Mesenteric fat pad (tissue), 1 donor: ENCODE measurements around the gene CHST11. TPM values are rescaled to one million over a fixed set of nuclear protein-coding genes. Genes with fewer than 3 reads are reported as not detected.
"Not testable (repeated sequence)": the region's sequence is repeated elsewhere in the genome, so short reads cannot be mapped to it uniquely, and the experiment has no call there.

Experiments used
- DNase-seq: peaks from one replicate; pipeline ENCODE4 v3.0.0-alpha.2; 2020; ENCODE audit warnings: low spot score
- total RNA-seq: library from RNA; stranded (reverse); fragmentation: NEBNext Ultra II Directional; extraction: Animal tissue kit (Norgen Biotek cat#: 25700); gene quantifications from one replicate; pipeline ENCODE4 v1.2.1, GENCODE V29; 2021
- donor health status: DM: yes; HTN: yes; CAD: no.

Gene CHST11
- total RNA-seq, 1 donor from 2014 or later, result 15.4 TPM

DNA sequence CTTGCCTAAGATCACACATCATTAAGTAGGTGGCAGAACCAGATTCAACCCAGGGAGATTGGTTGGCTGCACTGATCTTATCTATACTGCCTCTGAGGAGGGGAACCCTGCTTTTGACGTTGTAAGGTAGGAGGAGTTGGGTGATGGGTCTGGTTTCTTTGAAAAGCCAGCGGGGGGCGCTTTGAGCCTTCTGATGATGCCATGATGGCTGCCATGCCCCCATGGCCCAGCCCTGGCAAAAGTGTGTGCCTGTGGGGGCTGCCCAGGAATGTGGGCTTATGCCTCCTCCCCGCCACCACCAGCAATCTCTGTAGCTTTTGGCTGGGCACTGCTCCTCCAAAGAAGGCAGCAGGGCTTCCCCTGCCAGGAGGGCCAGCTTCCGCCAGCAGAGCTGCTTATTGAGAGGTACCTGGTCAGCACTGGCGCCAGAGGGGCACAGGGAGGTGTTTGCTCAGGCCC is 277.0 kb downstream of the CHST11 start:
- no peak for DNase-seq

DNA sequence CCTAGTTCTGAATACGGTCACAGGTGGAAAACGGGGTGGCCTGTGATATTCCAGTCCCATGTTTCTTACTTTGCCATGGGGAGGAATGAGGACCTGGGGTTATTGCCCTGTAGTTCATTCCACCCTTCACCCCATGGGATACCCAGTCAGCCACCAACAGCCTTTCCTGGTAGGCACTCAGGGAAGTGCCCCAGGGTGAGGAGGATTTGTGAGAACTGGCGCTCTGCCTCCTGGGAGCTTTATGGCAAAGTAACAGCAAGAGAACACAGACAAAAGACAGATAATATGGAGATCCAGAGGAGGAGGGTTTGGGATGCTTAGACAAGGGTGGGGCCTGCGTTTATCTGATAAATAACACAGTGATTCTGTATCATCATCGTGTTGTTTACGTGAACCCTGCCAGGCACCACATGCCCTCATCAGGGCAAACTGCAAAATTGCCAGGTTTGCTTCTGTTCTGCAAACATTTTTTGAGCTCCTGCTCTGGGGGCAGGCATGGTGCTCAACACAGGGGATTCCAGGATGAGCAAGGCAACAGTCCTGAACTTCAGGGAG is 277.9 kb downstream of the CHST11 start:
- no peak for DNase-seq

DNA sequence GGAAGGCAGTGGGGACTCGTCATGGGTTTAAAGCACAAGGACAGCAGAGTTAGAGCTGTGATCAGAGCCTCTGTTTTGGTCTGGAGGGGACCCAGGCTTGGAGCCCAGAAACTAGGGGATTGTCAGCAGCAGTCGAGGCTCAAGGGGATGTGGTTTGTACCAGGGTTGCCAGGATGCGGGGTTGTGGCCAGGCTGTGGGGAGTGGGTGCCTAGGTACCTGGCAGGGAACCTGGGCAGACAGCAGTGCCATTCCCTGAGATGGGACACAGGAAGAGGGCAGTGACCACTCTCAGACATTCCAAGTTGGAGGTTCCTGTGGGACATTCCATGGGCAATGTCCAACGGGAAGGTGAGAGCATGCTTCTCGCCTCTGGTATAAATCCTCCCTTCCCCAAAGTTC is 279.1 kb downstream of the CHST11 start:
- DNase-seq, result no peak

DNA sequence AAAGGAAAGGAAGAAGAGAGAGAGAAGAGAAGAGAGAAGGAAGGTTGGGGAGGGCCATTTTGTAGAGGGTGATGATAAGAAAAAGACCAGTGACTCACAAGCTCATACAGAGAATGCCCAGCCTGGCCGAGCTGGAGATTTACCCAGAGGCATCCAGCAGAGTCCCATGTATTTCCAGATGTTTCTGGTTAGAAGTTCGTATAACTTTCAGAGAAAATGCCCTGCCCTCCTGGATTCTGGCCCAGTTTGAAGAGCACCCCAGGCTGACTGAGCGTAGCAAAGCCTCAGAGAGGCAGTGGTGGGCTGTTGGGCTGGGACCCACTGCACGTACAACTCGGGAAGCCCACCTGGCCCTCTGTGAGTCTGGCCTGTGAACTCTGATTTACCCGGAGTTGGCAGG is 279.6 kb downstream of the CHST11 start:
- no peak for DNase-seq

DNA sequence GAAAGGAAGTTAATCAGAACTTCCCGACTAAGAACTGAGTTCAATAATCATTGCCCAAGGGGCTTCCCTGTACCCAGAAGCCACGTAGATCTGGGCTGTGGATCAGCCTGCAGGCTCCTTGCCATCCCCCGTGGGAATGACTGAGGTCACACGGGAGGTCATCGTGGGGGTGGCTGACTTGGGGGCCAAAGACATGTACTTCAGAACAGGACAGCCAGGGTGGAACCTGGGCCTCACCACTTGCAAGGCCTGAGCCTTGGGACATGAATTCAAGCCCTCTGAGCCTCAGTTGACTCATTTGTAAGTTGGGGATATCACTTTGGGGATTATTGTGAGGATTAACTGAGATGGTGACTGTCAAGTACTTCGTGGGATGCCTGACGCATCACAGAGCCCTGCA is 280.4 kb downstream of the CHST11 start:
- no peak for DNase-seq

GRCh38 chr12:104737791-104738301 is 281.1 kb downstream of the CHST11 start:
- no peak for DNase-seq

GRCh38 chr12:104738331-104738730 is 281.6 kb downstream of the CHST11 start:
- no peak for DNase-seq

GRCh38 chr12:104738776-104739642 is 282.3 kb downstream of the CHST11 start:
- DNase-seq, result no peak

DNA sequence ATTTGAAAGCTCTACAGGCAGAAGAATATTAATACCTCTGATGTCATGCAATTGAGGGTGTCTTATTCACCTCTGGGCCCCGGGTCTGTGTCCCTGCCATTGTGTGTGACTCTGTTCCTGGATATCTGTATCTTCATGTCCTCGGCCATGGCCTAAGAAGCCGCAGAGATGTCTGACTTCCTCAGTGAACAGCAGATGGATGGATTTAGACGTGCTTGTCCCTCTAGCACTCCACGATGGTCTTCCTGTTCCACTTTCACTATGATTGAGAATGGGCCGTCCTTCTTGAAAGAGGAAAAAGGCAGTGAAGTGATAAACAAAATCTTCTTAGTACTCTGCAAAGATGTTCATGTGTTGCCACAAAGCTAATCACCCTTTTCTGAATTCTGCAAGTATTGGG is 283.9 kb downstream of the CHST11 start:
- DNase-seq, result no peak

DNA sequence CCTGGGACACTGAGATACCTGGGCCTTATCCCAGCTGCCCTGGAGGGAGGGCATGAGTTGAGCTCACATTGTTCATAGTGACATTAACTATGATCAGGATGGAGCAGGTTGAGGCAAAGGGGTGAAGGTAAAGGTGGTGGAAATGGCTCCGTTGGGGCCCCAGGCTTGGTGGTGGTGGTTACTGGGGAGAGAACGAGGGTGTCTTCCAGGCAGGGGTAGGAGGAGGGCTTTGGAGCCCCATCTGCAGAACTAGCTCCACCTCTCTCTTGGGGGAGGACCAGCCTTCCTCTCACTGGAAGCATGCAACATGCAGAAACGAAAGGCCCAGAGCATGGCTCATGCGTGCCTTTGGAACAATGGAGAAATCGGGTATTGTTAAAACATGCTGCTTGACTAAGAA is 284.3 kb downstream of the CHST11 start:
- DNase-seq, result no peak

GRCh38 chr12:104741497-104742367 is 285.0 kb downstream of the CHST11 start:
- DNase-seq, result no peak

DNA sequence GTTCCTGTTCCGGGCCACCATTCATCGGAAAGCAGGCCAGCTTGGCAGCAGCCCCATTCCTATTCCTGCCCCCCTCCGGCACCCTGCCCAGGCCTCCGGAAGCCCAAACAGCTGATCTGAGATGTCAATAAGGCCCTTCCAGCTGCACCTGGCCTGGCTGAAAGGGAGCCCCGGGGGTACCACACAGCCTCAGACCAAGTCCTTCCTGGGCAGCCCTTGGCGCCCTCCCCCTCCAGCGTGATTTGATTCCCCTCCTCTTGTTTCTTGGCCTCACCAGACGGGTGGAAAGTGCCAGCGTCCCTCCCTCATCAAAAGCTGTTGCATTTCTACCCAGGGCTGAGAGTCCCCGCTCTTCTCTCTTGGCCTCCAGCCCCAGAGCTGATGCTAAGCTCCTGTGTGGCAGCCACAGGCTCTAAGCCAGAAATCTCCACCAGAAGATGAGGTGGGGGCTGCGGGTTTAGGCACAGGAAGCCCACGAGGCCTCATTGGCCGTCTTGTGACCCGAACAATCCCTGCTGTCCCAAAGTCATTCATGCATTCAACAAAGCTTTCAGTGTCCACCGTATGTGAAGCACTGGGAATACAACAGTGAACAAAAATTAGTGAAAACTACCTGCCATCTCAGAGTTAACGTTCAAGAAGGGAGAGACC is 285.9 kb downstream of the CHST11 start:
- no peak for DNase-seq

DNA sequence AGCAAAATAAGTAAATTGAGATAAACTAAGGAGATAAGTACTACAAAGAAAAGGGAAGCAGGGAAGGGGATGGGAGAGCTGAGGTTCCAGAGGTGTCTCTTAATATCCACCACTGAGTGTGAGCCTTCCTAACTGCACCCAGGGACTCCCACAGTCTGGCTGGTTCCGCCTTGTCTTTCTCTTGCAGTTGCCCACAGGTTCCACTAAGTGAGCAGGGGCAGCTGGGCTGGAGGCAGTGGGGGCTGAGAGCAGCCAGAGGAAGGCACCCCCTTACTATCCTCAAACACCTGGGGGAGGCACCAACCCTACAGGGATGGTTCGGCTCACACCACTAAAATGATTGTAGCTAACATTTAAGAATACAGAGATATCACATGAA is 286.4 kb downstream of the CHST11 start:
- DNase-seq, result no peak

DNA sequence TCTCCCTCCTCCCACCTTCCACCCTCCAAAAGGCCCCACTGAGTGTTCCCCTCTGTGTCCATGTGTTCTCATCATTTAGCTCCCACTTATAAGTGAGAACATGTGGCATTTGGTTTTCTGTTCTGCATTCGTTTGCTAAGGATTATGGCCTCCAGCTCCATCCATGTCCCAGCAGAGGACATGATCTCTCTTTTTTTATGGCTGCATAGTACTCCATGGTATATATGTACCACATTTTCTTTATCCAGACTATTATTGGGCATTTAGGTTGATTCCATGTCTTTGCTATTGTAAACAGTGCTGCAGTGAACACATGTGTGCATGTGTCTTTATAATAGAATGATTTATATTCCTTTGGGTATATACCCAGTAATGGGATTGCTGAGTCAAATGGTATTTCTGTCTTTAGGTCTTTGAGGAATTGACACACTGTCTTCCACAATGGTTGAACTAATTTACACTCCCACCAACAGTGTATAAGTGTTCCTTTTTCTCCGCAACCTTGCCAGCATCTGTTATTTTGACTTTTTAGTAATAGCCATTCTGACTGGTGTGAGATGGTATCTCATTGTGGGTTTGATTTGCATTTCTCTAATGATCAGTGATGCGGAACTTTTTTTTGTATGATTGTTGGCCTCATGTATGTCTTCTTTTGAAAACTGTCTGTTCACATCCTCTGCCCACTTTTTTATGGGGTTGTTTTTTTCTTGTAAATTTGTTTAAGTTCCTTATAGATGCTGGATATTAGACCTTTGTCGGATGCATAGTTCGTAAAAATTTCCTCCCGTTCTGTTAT is 287.2 kb downstream of the CHST11 start:
- not testable (repeated sequence) for DNase-seq

DNA sequence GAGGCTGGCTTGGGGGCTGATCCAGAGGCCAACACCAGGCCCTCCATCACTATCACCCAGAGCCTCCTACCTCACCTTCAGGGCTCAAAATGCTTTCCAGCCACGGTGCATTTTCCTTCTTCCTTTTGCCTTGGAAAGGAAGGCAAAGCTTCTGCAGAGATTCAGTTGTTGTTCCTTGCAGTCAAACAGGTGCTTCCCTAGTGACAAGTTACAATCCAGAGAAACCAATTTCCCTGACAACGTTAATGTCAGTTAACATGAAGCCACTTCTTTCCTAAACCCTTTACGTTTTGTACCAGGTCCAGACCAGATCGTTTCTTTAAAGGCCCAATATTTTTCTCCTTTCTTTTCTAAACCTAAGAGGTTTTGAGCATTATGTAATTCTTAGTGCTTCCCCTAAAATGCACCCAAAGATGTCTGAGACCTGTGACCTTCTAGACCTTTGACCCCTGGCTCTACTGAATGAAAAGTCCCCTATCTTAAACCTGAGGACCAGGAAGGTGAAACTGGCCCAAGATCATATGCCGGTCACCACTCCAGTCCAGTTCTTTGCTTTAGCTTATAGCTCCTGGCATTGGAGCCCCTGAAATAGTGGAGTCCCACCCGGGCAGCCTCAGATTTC is 289.8 kb downstream of the CHST11 start:
- DNase-seq, result no peak

GRCh38 chr12:104747330-104747729 is 290.6 kb downstream of the CHST11 start:
- DNase-seq, result no peak

- no peak for DNase-seq
Measured at GRCh38 chr12:104747955-104748354, 291.2 kb downstream of the CHST11 start.

- no peak for DNase-seq
Measured at GRCh38 chr12:104748356-104748755, 291.6 kb downstream of the CHST11 start.

GRCh38 chr12:104748790-104749189 is 292.0 kb downstream of the CHST11 start:
- no peak for DNase-seq

DNA sequence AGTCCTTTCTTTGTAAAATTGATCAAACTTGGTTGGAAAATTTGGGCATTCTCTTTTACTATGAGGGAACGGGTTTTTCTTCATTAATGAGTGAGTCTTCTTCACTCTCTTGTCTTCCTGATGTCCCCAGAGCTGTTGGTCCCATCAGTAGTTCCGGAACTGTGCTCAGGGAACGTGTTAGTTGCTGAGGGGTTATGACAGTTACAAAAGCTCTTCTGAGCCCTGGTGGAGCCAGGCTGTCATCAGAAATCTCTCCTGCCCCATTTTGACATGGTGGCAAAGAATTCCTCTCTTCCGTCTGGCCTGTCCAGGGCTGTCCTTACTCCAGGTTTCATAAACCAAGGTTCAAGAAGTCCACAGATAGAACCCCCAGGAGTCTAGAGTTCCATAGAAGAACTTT is 292.8 kb downstream of the CHST11 start:
- DNase-seq, result no peak
